GM19238 (cell line): Measurements from ENCODE around the gene TRAPPC12.
"Not testable (repeated sequence)": the region's sequence is repeated elsewhere in the genome, so short reads cannot be mapped to it uniquely, and the experiment has no call there.

Experiments used
- DNase-seq: peaks from one replicate; pipeline ENCODE4 v3.0.0; 2011; ENCODE audit warnings: low spot score; ENCODE audit not compliant: insufficient read length

TRAPPC12 gene

GRCh38 chr2:3379647-3380534 is at the start of gene TRAPPC12:
TSS of gene TRAPPC12 (plus strand) at chr2:3379694. CDS start at chr2:3387624, 7,930 bp downstream.
- peak; percentile 80 for DNase-seq

- no peak for DNase-seq
Measured at GRCh38 chr2:3332133-3332532, 47.4 kb upstream of the TRAPPC12 start.

GRCh38 chr2:3334392-3335345 is 44.8 kb upstream of the TRAPPC12 start:
- no peak for DNase-seq

GRCh38 chr2:3336844-3337243 is 42.6 kb upstream of the TRAPPC12 start:
- DNase-seq = no peak

GRCh38 chr2:3338340-3338739 is 41.2 kb upstream of the TRAPPC12 start:
- no peak for DNase-seq

- DNase-seq = no peak
Measured at GRCh38 chr2:3340144-3340543, 39.4 kb upstream of the TRAPPC12 start.

- DNase-seq = no peak
Measured at GRCh38 chr2:3341336-3341735, 38.2 kb upstream of the TRAPPC12 start.

- no peak for DNase-seq
Measured at GRCh38 chr2:3342324-3342723, 37.2 kb upstream of the TRAPPC12 start.

GRCh38 chr2:3343012-3343411 is 36.5 kb upstream of the TRAPPC12 start:
- no peak for DNase-seq

- DNase-seq = no peak
Measured at GRCh38 chr2:3344897-3345296, 34.6 kb upstream of the TRAPPC12 start.

GRCh38 chr2:3345621-3346020 is 33.9 kb upstream of the TRAPPC12 start:
- DNase-seq = no peak

- no peak for DNase-seq
Measured at GRCh38 chr2:3348767-3349166, 30.7 kb upstream of the TRAPPC12 start.

- DNase-seq = no peak
Measured at GRCh38 chr2:3349211-3349693, 30.2 kb upstream of the TRAPPC12 start.

- DNase-seq = no peak
Measured at GRCh38 chr2:3354986-3355385, 24.5 kb upstream of the TRAPPC12 start.

- no peak for DNase-seq
Measured at GRCh38 chr2:3355951-3356569, 23.4 kb upstream of the TRAPPC12 start.

- DNase-seq = no peak
Measured at GRCh38 chr2:3356799-3357198, 22.7 kb upstream of the TRAPPC12 start.

- not testable (repeated sequence) for DNase-seq
Measured at GRCh38 chr2:3357446-3357845, 22.0 kb upstream of the TRAPPC12 start.

GRCh38 chr2:3357926-3358325 is 21.6 kb upstream of the TRAPPC12 start:
- no peak for DNase-seq

- DNase-seq = no peak
Measured at GRCh38 chr2:3361518-3362389, 17.7 kb upstream of the TRAPPC12 start.

GRCh38 chr2:3365219-3365618 is 14.3 kb upstream of the TRAPPC12 start:
- no peak for DNase-seq
